K562 (cell line): ENCODE data around the gene RAI1. TPM values are rescaled to one million over a fixed set of nuclear protein-coding genes. Genes with fewer than 3 reads are reported as not detected.

Experiments
- CREM ChIP-seq: IDR thresholded peaks from 2 replicates; pipeline ENCODE4 v1.6.1; 2014; ENCODE audit warnings: antibody characterized with exemption, low read depth
- DMBX1 ChIP-seq: fragments of 250-450 bp; sonication (Bioruptor Pico); IDR thresholded peaks from 2 replicates; pipeline ENCODE4 v1.8.0; 2022; ENCODE audit warnings: inconsistent platforms, mild to moderate bottlenecking, moderate library complexity, borderline replicate concordance
- EP300 ChIP-seq: IDR thresholded peaks from 2 replicates; pipeline ENCODE4 v1.6.1; 2012; ENCODE audit warnings: low read length, improper control_type of control experiment
- GTF2A2 ChIP-seq: IDR thresholded peaks from 2 replicates; pipeline ENCODE4 v1.6.1; 2016; ENCODE audit warnings: mild to moderate bottlenecking, missing genetic modification characterization, missing compliant biosample characterization
- HEY1 ChIP-seq: fragments of 250-450 bp; sonication (Bioruptor Pico); IDR thresholded peaks from 2 replicates; pipeline ENCODE4 v1.5.0; 2020; ENCODE audit warnings: mild to moderate bottlenecking, moderate library complexity, borderline replicate concordance
- KAT8 ChIP-seq: fragments of 450-650 bp; IDR thresholded peaks from 2 replicates; pipeline ENCODE4 v1.6.1; 2016; ENCODE audit warnings: low read depth, mild to moderate bottlenecking
- MTA2 ChIP-seq: fragments of 450-650 bp; IDR thresholded peaks from 2 replicates; pipeline ENCODE4 v1.6.1; 2016; ENCODE audit warnings: low read depth
- NCOA6 ChIP-seq: fragments of 450-650 bp; IDR thresholded peaks from 2 replicates; pipeline ENCODE4 v1.6.1; 2017; ENCODE audit warnings: mild to moderate bottlenecking
- NR4A1 ChIP-seq, 2 experiments: fragments of 250-450 bp in 1 of 2; fragments of 450-650 bp in 1 of 2; sonication (Bioruptor Pico) in 1 of 2; IDR thresholded peaks; 2 replicates each; pipeline versions ENCODE4 v1.4.0 to v1.6.1; 2016 to 2020; ENCODE audit warnings: mild to moderate bottlenecking in 2 of 2, missing compliant biosample characterization in 1 of 2, missing genetic modification characterization in 1 of 2, moderate library complexity in 1 of 2
- PHB2 ChIP-seq: fragments of 450-650 bp; IDR thresholded peaks from 2 replicates; pipeline ENCODE4 v1.6.1; 2017; ENCODE audit warnings: low read depth
- PRMT5 ChIP-seq: sonication (generic); formaldehyde crosslinking; IDR thresholded peaks from 2 replicates; pipeline ENCODE4 v1.5.0; 2020; ENCODE audit warnings: missing genetic modification reagents
- SAFB ChIP-seq: fragments of 200-400 bp; formaldehyde crosslinking; IDR thresholded peaks from 2 replicates; pipeline ENCODE4 v1.6.1; 2017; ENCODE audit warnings: low read depth, low read length, borderline replicate concordance
- TAF1 ChIP-seq: IDR thresholded peaks from 2 replicates; pipeline ENCODE4 v1.6.1; 2011; ENCODE audit warnings: mild to moderate bottlenecking, low read length, moderate library complexity; ENCODE audit not compliant: insufficient read depth, control insufficient read depth, severe bottlenecking; ENCODE audit errors: extremely low read depth
- TCFL5 ChIP-seq: fragments of 250-450 bp; sonication (Bioruptor Pico); conservative IDR thresholded peaks from 2 replicates; pipeline ENCODE4 v1.6.1; 2021; ENCODE audit warnings: mild to moderate bottlenecking, moderate library complexity, matching md5 sums
- TRIM24 ChIP-seq, 2 experiments: fragments of 450-650 bp; IDR thresholded peaks; 2 replicates each; pipeline ENCODE4 v1.6.1; 2016
- YY1 ChIP-seq, 3 experiments: IDR thresholded peaks; 2 replicates each; pipeline ENCODE4 v1.6.1; 2011; ENCODE audit warnings: low read length in 2 of 3, mild to moderate bottlenecking in 2 of 3, moderate library complexity in 2 of 3, borderline replicate concordance in 1 of 3, control low read depth in 1 of 3, low read depth in 1 of 3; ENCODE audit not compliant: insufficient read depth in 3 of 3, insufficient replicate concordance in 2 of 3, control insufficient read depth in 1 of 3, insufficient read length in 1 of 3; ENCODE audit errors: extremely low read depth in 1 of 3
- ZKSCAN1 ChIP-seq: fragments of 150-350 bp; IDR thresholded peaks from 2 replicates; pipeline ENCODE4 v1.6.1; 2016; ENCODE audit warnings: low read depth, low read length
- ZNF12 ChIP-seq: sonication (generic); formaldehyde crosslinking; IDR thresholded peaks from 2 replicates; pipeline ENCODE4 v1.4.0; 2020; ENCODE audit warnings: mild to moderate bottlenecking, missing genetic modification reagents
- ZNF143 ChIP-seq: sonication (generic); formaldehyde crosslinking; IDR thresholded peaks from 2 replicates; pipeline ENCODE4 v1.9.0; 2022; ENCODE audit warnings: mild to moderate bottlenecking, missing genetic modification reagents
- ZZZ3 ChIP-seq: fragments of 450-650 bp; IDR thresholded peaks from 2 replicates; pipeline ENCODE4 v1.6.1; 2016; ENCODE audit warnings: antibody characterized with exemption, mild to moderate bottlenecking, moderate library complexity
- polyA plus RNA-seq, 8 experiments: library from polyadenylated mRNA; depleted of rRNA in 4 of 8; stranded (reverse) in 5 of 8; unstranded in 3 of 8; fragments of >200 nt; fragmentation: Nextera tagmentation in 2 of 8; fragmentation: Illumina TruSeq in 1 of 8; extraction: Ambion mirVana in 2 of 8; extraction: Trizol in 1 of 8; gene quantifications; 2 replicates each; pipeline versions ENCODE4 v1.2.1 to v1.2.3, GENCODE V29; 2011 to 2014; ENCODE audit warnings: inconsistent platforms in 1 of 8, missing spikeins in 1 of 8
- total RNA-seq, 7 experiments: library from RNA; depleted of rRNA in 6 of 7; stranded (reverse); fragments of >200 nt in 6 of 7; fragmentation: Illumina TruSeq in 2 of 7; extraction: Trizol in 2 of 7; gene quantifications; 2 replicates each; pipeline versions ENCODE4 v1.2.1 to v1.2.3, GENCODE V29; 2011 to 2021; ENCODE audit warnings: low replicate concordance in 1 of 7
- TF ChIP-seq, protein P1 (sequence below): fragments of 450-650 bp; IDR thresholded peaks from 2 replicates; pipeline ENCODE4 v1.6.1; 2016
- TF ChIP-seq, protein P2 (sequence below): fragments of 450-650 bp; IDR thresholded peaks from 2 replicates; pipeline ENCODE4 v1.6.1; 2018; ENCODE audit not compliant: partially characterized antibody
- TF ChIP-seq, protein P3 (sequence below): fragments of 450-650 bp; formaldehyde crosslinking; conservative IDR thresholded peaks from 2 replicates; pipeline ENCODE4 v1.4.0; 2022; ENCODE audit warnings: mild to moderate bottlenecking, missing genetic modification characterization

RAI1 gene
- total and polyA plus RNA-seq, 9 of the 15 experiments (the other 6 are each of a cell fraction or from before 2014, with no cell fraction given) = 0.68 to 19.9 (median 5.5) TPM

DNA sequence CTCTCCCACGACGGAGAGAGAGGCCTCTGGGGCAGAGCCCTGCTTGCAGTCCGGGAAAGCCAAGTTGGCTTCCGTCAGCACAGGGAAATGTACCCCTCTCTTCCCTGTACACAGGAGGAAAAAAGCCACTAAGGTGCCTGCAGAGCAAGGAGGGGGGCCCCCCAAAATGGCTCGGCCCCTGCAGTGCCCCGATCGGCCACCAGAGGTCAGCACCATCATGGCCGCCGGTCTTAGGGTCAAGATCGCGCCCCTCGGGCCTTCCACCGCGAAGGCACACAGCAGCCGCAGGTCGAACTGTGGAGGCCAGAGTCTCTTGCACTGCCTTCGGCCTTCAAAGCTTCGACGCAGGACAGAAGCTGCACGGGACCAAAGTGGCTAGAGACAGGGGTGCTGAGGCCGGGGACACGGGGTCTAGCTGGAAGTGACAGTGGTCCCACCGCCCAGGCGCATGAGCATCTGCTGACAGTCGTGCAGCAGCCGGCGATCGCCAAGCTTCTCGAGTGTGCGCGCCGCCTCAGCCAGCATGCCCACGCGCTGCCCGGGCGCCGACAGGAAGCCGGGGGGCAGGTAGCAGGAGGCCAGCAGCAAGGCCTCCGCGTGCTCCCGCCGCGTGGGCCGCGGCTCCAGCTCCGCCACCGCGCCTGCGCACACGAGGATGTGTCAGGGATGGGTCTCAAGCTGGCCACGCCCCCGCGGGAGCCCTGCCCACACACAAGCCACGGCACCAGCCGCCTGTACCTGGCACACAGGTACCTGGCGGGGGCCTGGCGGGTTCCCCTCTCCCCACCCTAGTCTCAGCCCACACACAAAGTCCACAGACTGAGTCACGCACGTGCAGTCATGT lies 131.2 kb downstream of the RAI1 start (continued):
- TF ChIP-seq NCOA6 (no peak), DMBX1 (no peak), EP300 (no peak), KAT8 (no peak), TAF1 (no peak), TRIM24 (IDR thresholded peaks at IDR 0.05) (no peak), ZNF12 (CRISPR knock-in tag) (no peak), YY1 (IDR thresholded peaks at IDR 0.05; ENCODE audit: borderline replicate concordance in 1 of 3, control insufficient read depth in 1 of 3, extremely low read depth in 1 of 3, insufficient read depth in 3 of 3, insufficient read length in 1 of 3, insufficient replicate concordance in 2 of 3, low read depth in 1 of 3, low read length in 2 of 3) (peak; percentile 45 to 89 (median 83)), NR4A1 (CRISPR knock-in tag; IDR thresholded peaks at IDR 0.05) (no peak), NR4A1 (tag; IDR thresholded peaks at IDR 0.05) (0 out of 2 replicates have a peak, but pooled peaks have one; percentile 27), SAFB (no peak), PHB2 (no peak), ZNF143 (CRISPR knock-in tag) (no peak), MTA2 (no peak), ZZZ3 (no peak), GTF2A2 (tag) (no peak), ZKSCAN1 (no peak), HEY1 (CRISPR knock-in tag) (no peak), PRMT5 (CRISPR knock-in tag) (no peak), TCFL5 (CRISPR knock-in tag) (no peak), CREM (no peak)
- TF ChIP-seq, protein P1, sequence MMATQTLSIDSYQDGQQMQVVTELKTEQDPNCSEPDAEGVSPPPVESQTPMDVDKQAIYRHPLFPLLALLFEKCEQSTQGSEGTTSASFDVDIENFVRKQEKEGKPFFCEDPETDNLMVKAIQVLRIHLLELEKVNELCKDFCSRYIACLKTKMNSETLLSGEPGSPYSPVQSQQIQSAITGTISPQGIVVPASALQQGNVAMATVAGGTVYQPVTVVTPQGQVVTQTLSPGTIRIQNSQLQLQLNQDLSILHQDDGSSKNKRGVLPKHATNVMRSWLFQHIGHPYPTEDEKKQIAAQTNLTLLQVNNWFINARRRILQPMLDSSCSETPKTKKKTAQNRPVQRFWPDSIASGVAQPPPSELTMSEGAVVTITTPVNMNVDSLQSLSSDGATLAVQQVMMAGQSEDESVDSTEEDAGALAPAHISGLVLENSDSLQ = no peak
- TF ChIP-seq, protein P2, sequence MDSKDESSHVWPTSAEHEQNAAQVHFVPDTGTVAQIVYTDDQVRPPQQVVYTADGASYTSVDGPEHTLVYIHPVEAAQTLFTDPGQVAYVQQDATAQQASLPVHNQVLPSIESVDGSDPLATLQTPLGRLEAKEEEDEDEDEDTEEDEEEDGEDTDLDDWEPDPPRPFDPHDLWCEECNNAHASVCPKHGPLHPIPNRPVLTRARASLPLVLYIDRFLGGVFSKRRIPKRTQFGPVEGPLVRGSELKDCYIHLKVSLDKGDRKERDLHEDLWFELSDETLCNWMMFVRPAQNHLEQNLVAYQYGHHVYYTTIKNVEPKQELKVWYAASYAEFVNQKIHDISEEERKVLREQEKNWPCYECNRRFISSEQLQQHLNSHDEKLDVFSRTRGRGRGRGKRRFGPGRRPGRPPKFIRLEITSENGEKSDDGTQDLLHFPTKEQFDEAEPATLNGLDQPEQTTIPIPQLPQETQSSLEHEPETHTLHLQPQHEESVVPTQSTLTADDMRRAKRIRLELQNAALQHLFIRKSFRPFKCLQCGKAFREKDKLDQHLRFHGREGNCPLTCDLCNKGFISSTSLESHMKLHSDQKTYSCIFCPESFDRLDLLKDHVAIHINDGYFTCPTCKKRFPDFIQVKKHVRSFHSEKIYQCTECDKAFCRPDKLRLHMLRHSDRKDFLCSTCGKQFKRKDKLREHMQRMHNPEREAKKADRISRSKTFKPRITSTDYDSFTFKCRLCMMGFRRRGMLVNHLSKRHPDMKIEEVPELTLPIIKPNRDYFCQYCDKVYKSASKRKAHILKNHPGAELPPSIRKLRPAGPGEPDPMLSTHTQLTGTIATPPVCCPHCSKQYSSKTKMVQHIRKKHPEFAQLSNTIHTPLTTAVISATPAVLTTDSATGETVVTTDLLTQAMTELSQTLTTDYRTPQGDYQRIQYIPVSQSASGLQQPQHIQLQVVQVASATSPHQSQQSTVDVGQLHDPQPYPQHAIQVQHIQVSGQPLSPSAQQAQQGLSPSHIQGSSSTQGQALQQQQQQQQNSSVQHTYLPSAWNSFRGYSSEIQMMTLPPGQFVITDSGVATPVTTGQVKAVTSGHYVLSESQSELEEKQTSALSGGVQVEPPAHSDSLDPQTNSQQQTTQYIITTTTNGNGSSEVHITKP = no peak
- TF ChIP-seq, protein P3, sequence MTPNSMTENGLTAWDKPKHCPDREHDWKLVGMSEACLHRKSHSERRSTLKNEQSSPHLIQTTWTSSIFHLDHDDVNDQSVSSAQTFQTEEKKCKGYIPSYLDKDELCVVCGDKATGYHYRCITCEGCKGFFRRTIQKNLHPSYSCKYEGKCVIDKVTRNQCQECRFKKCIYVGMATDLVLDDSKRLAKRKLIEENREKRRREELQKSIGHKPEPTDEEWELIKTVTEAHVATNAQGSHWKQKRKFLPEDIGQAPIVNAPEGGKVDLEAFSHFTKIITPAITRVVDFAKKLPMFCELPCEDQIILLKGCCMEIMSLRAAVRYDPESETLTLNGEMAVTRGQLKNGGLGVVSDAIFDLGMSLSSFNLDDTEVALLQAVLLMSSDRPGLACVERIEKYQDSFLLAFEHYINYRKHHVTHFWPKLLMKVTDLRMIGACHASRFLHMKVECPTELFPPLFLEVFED (CRISPR knock-in tag) = no peak
